HEK293 (cell line): Measurements from ENCODE around the gene COPS4.

ENCODE experiments used
- ZNF350 ChIP-seq: fragments of 450-650 bp; formaldehyde crosslinking; IDR thresholded peaks from 2 replicates; pipeline ENCODE4 v1.5.0; 2017; ENCODE audit warnings: missing biosample characterization, mild to moderate bottlenecking, missing genetic modification characterization
- TF ChIP-seq, protein P1 (sequence below): fragments of 450-650 bp; formaldehyde crosslinking; IDR thresholded peaks from 2 replicates; pipeline ENCODE4 v1.5.1; 2016; ENCODE audit warnings: missing biosample characterization, missing genetic modification characterization
- TF ChIP-seq, protein P2 (sequence below): fragments of 450-650 bp; IDR thresholded peaks from 2 replicates; pipeline ENCODE4 v1.5.1; 2018; ENCODE audit warnings: missing biosample characterization, mild to moderate bottlenecking, missing genetic modification characterization
- TF ChIP-seq, protein P3 (sequence below): fragments of 450-650 bp; formaldehyde crosslinking; conservative IDR thresholded peaks from 2 replicates; pipeline ENCODE4 v1.5.1; 2016; ENCODE audit warnings: low read depth, missing biosample characterization, missing genetic modification characterization
- TF ChIP-seq, protein P4 (sequence below): fragments of 450-650 bp; formaldehyde crosslinking; IDR thresholded peaks from 2 replicates; pipeline ENCODE4 v1.5.1; 2016; ENCODE audit warnings: missing biosample characterization, missing genetic modification characterization
- TF ChIP-seq, protein P5 (sequence below): fragments of 450-650 bp; formaldehyde crosslinking; IDR thresholded peaks from 2 replicates; pipeline ENCODE4 v1.5.1; 2016; ENCODE audit warnings: missing biosample characterization, missing genetic modification characterization
- TF ChIP-seq, protein P6 (sequence below): fragments of 450-650 bp; formaldehyde crosslinking; optimal IDR thresholded peaks from 2 replicates; pipeline ENCODE3; 2016; ENCODE audit warnings: missing biosample characterization, mild to moderate bottlenecking, missing genetic modification characterization

DNA sequence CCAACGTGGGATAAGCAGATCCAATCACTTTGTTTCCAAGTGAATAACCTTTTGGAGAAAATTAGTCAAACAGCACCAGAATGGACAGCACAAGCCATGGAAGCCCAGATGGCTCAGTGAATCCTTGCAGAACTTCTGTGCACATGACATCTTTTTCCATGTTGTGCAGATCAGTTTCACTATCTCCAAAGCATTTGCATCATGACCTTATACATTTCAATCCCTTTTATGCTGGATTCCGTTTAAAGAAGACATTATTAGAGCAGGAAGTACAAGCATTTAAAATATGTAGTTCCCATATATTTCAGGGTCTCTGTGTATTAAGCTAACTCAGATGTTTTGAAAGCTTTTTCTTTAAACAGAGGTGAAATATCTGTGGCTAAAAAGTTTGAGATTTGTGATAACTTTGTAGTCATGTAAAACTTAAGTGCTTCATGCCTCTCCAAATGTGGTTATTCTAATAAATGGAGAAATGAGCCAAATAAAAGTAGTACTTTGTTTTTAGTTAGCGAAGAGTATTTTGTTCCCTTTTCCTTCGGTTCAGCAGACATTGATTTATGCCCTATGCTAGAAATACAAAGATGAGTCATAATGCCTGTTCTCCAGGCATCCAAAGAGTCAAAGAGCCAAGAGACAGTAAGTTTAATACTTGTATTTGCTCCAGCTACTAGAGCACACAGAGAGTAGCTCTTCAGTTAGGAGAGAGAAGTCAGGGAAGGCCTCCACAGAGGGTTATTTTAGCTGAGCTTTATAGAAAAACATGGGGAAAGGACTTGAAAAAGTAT is 40.5 kb downstream of the COPS4 start:
- no peak for TF ChIP-seq ZNF350
- TF ChIP-seq, protein P1, sequence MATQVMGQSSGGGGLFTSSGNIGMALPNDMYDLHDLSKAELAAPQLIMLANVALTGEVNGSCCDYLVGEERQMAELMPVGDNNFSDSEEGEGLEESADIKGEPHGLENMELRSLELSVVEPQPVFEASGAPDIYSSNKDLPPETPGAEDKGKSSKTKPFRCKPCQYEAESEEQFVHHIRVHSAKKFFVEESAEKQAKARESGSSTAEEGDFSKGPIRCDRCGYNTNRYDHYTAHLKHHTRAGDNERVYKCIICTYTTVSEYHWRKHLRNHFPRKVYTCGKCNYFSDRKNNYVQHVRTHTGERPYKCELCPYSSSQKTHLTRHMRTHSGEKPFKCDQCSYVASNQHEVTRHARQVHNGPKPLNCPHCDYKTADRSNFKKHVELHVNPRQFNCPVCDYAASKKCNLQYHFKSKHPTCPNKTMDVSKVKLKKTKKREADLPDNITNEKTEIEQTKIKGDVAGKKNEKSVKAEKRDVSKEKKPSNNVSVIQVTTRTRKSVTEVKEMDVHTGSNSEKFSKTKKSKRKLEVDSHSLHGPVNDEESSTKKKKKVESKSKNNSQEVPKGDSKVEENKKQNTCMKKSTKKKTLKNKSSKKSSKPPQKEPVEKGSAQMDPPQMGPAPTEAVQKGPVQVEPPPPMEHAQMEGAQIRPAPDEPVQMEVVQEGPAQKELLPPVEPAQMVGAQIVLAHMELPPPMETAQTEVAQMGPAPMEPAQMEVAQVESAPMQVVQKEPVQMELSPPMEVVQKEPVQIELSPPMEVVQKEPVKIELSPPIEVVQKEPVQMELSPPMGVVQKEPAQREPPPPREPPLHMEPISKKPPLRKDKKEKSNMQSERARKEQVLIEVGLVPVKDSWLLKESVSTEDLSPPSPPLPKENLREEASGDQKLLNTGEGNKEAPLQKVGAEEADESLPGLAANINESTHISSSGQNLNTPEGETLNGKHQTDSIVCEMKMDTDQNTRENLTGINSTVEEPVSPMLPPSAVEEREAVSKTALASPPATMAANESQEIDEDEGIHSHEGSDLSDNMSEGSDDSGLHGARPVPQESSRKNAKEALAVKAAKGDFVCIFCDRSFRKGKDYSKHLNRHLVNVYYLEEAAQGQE (tag by site-specific recombination), result no peak
- TF ChIP-seq, protein P2, sequence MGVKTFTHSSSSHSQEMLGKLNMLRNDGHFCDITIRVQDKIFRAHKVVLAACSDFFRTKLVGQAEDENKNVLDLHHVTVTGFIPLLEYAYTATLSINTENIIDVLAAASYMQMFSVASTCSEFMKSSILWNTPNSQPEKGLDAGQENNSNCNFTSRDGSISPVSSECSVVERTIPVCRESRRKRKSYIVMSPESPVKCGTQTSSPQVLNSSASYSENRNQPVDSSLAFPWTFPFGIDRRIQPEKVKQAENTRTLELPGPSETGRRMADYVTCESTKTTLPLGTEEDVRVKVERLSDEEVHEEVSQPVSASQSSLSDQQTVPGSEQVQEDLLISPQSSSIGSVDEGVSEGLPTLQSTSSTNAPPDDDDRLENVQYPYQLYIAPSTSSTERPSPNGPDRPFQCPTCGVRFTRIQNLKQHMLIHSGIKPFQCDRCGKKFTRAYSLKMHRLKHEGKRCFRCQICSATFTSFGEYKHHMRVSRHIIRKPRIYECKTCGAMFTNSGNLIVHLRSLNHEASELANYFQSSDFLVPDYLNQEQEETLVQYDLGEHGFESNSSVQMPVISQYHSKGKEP (tag by site-specific recombination), result no peak
- TF ChIP-seq, protein P3, sequence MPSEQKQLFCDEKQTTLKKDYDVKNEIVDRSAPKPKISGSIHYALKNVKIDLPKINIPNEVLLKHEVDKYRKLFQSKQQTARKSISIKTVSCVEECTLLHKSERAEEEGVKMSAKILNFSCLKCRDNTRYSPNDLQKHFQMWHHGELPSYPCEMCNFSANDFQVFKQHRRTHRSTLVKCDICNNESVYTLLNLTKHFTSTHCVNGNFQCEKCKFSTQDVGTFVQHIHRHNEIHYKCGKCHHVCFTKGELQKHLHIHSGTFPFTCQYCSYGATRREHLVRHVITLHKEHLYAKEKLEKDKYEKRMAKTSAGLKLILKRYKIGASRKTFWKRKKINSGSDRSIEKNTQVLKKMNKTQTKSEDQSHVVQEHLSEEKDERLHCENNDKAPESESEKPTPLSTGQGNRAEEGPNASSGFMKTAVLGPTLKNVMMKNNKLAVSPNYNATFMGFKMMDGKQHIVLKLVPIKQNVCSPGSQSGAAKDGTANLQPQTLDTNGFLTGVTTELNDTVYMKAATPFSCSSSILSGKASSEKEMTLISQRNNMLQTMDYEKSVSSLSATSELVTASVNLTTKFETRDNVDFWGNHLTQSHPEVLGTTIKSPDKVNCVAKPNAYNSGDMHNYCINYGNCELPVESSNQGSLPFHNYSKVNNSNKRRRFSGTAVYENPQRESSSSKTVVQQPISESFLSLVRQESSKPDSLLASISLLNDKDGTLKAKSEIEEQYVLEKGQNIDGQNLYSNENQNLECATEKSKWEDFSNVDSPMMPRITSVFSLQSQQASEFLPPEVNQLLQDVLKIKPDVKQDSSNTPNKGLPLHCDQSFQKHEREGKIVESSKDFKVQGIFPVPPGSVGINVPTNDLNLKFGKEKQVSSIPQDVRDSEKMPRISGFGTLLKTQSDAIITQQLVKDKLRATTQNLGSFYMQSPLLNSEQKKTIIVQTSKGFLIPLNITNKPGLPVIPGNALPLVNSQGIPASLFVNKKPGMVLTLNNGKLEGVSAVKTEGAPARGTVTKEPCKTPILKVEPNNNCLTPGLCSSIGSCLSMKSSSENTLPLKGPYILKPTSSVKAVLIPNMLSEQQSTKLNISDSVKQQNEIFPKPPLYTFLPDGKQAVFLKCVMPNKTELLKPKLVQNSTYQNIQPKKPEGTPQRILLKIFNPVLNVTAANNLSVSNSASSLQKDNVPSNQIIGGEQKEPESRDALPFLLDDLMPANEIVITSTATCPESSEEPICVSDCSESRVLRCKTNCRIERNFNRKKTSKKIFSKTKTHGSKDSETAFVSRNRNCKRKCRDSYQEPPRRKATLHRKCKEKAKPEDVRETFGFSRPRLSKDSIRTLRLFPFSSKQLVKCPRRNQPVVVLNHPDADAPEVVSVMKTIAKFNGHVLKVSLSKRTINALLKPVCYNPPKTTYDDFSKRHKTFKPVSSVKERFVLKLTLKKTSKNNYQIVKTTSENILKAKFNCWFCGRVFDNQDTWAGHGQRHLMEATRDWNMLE, result no peak
- TF ChIP-seq, protein P4, sequence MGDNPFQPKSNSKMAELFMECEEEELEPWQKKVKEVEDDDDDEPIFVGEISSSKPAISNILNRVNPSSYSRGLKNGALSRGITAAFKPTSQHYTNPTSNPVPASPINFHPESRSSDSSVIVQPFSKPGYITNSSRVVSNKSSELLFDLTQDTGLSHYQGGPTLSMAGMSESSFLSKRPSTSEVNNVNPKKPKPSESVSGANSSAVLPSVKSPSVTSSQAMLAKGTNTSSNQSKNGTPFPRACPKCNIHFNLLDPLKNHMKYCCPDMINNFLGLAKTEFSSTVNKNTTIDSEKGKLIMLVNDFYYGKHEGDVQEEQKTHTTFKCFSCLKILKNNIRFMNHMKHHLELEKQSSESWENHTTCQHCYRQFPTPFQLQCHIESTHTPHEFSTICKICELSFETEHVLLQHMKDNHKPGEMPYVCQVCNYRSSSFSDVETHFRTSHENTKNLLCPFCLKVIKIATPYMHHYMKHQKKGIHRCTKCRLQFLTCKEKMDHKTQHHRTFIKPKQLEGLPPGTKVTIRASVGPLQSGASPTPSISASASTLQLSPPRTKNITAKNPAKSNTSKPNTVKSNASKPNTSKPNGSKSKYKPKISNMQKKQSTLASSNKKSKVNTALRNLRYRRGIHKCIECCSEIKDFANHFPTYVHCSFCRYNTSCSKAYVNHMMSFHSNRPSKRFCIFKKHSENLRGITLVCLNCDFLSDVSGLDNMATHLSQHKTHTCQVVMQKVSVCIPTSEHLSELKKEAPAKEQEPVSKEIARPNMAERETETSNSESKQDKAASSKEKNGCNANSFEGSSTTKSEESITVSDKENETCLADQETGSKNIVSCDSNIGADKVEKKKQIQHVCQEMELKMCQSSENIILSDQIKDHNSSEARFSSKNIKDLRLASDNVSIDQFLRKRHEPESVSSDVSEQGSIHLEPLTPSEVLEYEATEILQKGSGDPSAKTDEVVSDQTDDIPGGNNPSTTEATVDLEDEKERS (tag by site-specific recombination), result no peak
- TF ChIP-seq, protein P5, sequence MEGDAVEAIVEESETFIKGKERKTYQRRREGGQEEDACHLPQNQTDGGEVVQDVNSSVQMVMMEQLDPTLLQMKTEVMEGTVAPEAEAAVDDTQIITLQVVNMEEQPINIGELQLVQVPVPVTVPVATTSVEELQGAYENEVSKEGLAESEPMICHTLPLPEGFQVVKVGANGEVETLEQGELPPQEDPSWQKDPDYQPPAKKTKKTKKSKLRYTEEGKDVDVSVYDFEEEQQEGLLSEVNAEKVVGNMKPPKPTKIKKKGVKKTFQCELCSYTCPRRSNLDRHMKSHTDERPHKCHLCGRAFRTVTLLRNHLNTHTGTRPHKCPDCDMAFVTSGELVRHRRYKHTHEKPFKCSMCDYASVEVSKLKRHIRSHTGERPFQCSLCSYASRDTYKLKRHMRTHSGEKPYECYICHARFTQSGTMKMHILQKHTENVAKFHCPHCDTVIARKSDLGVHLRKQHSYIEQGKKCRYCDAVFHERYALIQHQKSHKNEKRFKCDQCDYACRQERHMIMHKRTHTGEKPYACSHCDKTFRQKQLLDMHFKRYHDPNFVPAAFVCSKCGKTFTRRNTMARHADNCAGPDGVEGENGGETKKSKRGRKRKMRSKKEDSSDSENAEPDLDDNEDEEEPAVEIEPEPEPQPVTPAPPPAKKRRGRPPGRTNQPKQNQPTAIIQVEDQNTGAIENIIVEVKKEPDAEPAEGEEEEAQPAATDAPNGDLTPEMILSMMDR (tag by site-specific recombination), result no peak
- TF ChIP-seq, protein P6, sequence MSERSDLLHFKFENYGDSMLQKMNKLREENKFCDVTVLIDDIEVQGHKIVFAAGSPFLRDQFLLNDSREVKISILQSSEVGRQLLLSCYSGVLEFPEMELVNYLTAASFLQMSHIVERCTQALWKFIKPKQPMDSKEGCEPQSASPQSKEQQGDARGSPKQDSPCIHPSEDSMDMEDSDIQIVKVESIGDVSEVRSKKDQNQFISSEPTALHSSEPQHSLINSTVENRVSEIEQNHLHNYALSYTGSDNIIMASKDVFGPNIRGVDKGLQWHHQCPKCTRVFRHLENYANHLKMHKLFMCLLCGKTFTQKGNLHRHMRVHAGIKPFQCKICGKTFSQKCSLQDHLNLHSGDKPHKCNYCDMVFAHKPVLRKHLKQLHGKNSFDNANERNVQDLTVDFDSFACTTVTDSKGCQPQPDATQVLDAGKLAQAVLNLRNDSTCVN (tag by site-specific recombination), result no peak
